Esophagus squamous epithelium (tissue), 4 donors: ENCODE results near the gene RCCD1.
"Not testable (repeated sequence)": the region's sequence is repeated elsewhere in the genome, so short reads cannot be mapped to it uniquely, and the experiment has no call there.

ENCODE experiments used
- CTCF ChIP-seq, 6 experiments: fragments of 450-650 bp in 4 of 6; fragments of 200-600 bp in 2 of 6; sonication (generic) in 2 of 6; IDR thresholded peaks; one replicate each; pipeline ENCODE4 v1.5.1; 2016 to 2019; ENCODE audit warnings: antibody characterized with exemption in 6 of 6, mild to moderate bottlenecking in 4 of 6, moderate library complexity in 4 of 6
- POLR2A ChIP-seq, 4 donors: fragments of 450-650 bp; IDR thresholded peaks; one replicate each; pipeline ENCODE4 v1.6.1; 2017; ENCODE audit warnings: antibody characterized with exemption in 4 of 4, mild to moderate bottlenecking in 4 of 4, moderate library complexity in 3 of 4

GRCh38 chr15:90922712-90923322 is 31.9 kb upstream of the RCCD1 start:
- not testable (repeated sequence) for TF ChIP-seq CTCF, POLR2A (IDR thresholded peaks at IDR 0.05)
